ENCODE results near the gene VIPAS39. TPM values are rescaled to one million over a fixed set of nuclear protein-coding genes. Genes with fewer than 3 reads are reported as not detected.

The VIPAS39 gene
- total and polyA plus RNA-seq, 2 of the 13 experiments (the other 11 are each of a cell fraction or from before 2014, with no cell fraction given) = 13.3 to 21.5 TPM

GRCh38 chr14:77376771-77377501 lies 80.5 kb downstream of the VIPAS39 start, which contains the start of the genes SAMD15 and TMED8 (continued):
- TF ChIP-seq, protein P1, sequence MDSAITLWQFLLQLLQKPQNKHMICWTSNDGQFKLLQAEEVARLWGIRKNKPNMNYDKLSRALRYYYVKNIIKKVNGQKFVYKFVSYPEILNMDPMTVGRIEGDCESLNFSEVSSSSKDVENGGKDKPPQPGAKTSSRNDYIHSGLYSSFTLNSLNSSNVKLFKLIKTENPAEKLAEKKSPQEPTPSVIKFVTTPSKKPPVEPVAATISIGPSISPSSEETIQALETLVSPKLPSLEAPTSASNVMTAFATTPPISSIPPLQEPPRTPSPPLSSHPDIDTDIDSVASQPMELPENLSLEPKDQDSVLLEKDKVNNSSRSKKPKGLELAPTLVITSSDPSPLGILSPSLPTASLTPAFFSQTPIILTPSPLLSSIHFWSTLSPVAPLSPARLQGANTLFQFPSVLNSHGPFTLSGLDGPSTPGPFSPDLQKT (CRISPR knock-in tag; IDR thresholded peaks at IDR 0.05; ENCODE audit: borderline replicate concordance) = no peak
- TF ChIP-seq ISL2 (CRISPR knock-in tag; IDR thresholded peaks at IDR 0.05) (peak; percentile 67; the same call in 1 of the 2 replicates), PAXIP1 (CRISPR knock-in tag; conservative IDR thresholded peaks at IDR 0.05) (no peak), ZNF441 (CRISPR knock-in tag; IDR thresholded peaks at IDR 0.05; ENCODE audit: borderline replicate concordance) (0 out of 2 replicates have a peak, but pooled peaks have one; percentile 14), PHF8 (CRISPR knock-in tag; IDR thresholded peaks at IDR 0.05) (peak; percentile 74), RBM39 (IDR thresholded peaks at IDR 0.05; ENCODE audit: low read depth, low read length, poor library complexity, severe bottlenecking) (no peak), ZNF17 (CRISPR knock-in tag; IDR thresholded peaks at IDR 0.05) (no peak), ERF (CRISPR knock-in tag; IDR thresholded peaks at IDR 0.05) (peak; percentile 46; the same call in 1 of the 2 replicates), ZBTB21 (CRISPR knock-in tag; IDR thresholded peaks at IDR 0.05) (no peak), DZIP1 (CRISPR knock-in tag; IDR thresholded peaks at IDR 0.05) (no peak), KLF13 (CRISPR knock-in tag; IDR thresholded peaks at IDR 0.05) (no peak), AHR (CRISPR knock-in tag; IDR thresholded peaks at IDR 0.05) (peak; percentile 5; the same call in 1 of the 2 replicates)
- TF ChIP-seq, protein P2, sequence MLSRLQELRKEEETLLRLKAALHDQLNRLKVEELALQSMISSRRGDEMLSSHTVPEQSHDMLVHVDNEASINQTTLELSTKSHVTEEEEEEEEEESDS (CRISPR knock-in tag; IDR thresholded peaks at IDR 0.05; ENCODE audit: borderline replicate concordance) = no peak
- TF ChIP-seq, protein P3, sequence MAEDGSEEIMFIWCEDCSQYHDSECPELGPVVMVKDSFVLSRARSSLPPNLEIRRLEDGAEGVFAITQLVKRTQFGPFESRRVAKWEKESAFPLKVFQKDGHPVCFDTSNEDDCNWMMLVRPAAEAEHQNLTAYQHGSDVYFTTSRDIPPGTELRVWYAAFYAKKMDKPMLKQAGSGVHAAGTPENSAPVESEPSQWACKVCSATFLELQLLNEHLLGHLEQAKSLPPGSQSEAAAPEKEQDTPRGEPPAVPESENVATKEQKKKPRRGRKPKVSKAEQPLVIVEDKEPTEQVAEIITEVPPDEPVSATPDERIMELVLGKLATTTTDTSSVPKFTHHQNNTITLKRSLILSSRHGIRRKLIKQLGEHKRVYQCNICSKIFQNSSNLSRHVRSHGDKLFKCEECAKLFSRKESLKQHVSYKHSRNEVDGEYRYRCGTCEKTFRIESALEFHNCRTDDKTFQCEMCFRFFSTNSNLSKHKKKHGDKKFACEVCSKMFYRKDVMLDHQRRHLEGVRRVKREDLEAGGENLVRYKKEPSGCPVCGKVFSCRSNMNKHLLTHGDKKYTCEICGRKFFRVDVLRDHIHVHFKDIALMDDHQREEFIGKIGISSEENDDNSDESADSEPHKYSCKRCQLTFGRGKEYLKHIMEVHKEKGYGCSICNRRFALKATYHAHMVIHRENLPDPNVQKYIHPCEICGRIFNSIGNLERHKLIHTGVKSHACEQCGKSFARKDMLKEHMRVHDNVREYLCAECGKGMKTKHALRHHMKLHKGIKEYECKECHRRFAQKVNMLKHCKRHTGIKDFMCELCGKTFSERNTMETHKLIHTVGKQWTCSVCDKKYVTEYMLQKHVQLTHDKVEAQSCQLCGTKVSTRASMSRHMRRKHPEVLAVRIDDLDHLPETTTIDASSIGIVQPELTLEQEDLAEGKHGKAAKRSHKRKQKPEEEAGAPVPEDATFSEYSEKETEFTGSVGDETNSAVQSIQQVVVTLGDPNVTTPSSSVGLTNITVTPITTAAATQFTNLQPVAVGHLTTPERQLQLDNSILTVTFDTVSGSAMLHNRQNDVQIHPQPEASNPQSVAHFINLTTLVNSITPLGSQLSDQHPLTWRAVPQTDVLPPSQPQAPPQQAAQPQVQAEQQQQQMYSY (CRISPR knock-in tag; IDR thresholded peaks at IDR 0.05) = peak; percentile 66; the same call in 1 of the 2 replicates
- TF ChIP-seq, protein P4, sequence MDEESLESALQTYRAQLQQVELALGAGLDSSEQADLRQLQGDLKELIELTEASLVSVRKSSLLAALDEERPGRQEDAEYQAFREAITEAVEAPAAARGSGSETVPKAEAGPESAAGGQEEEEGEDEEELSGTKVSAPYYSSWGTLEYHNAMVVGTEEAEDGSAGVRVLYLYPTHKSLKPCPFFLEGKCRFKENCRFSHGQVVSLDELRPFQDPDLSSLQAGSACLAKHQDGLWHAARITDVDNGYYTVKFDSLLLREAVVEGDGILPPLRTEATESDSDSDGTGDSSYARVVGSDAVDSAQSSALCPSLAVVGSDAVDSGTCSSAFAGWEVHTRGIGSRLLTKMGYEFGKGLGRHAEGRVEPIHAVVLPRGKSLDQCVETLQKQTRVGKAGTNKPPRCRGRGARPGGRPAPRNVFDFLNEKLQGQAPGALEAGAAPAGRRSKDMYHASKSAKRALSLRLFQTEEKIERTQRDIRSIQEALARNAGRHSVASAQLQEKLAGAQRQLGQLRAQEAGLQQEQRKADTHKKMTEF (CRISPR knock-in tag; IDR thresholded peaks at IDR 0.05) = peak; percentile 61; the same call in 1 of the 2 replicates
